Activated T-cell treated with anti-CD3 and anti-CD28 coated beads, Interleukin-2, amount 50 U/mL, for 24 hours (primary cell): Measurements from ENCODE around the gene ACACA.
"Not testable (repeated sequence)": the region's sequence is repeated elsewhere in the genome, so short reads cannot be mapped to it uniquely, and the experiment has no call there.

Source experiments
- DNase-seq: peaks from one replicate; pipeline ENCODE4 v3.0.0-alpha.2; 2020
- H3K27ac Mint-ChIP-seq: 2 replicates; pipeline ENCODE4 v1.8.0; 2020; ENCODE audit warnings: mild to moderate bottlenecking, mixed read lengths
- H3K27me3 Mint-ChIP-seq: 2 replicates; pipeline ENCODE4 v1.8.0; 2020; ENCODE audit warnings: mixed read lengths
- H3K36me3 Mint-ChIP-seq: 2 replicates; pipeline ENCODE4 v1.8.0; 2020; ENCODE audit warnings: low read depth, mixed read lengths
- H3K4me1 Mint-ChIP-seq: 2 replicates; pipeline ENCODE4 v1.8.0; 2020; ENCODE audit warnings: low read depth, mixed read lengths
- H3K4me3 Mint-ChIP-seq: 2 replicates; pipeline ENCODE4 v1.8.0; 2020; ENCODE audit warnings: mild to moderate bottlenecking, moderate library complexity, mixed read lengths
- H3K9me3 Mint-ChIP-seq: 2 replicates; pipeline ENCODE4 v1.8.0; 2020; ENCODE audit warnings: mixed read lengths

Gene ACACA

DNA sequence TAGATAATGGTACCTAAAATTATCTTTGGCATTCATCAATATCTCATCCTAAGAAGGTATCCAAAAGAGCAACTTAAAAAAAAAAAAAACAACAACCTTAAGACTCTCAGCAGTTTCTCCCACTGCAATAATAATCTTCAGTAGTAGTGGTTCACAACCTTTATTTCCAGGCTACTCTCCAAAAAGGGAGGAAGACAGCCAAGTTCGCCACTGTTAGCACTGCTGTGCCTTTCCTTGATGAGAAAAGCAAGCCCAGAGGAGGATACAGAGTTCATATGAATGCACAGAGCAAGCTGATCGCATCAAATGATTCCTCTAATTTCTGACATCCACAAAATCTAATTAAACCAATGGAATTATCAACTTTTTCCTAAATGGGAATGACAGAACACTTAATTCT lies 258.5 kb downstream of the ACACA start:
- H3K27ac Mint-ChIP-seq, result no peak overlapping the region
- H3K36me3 Mint-ChIP-seq, result peaks cover 83% of the 10 kb centered on the region
- H3K9me3 Mint-ChIP-seq, result no peaks in the 10 kb centered on the region

DNA sequence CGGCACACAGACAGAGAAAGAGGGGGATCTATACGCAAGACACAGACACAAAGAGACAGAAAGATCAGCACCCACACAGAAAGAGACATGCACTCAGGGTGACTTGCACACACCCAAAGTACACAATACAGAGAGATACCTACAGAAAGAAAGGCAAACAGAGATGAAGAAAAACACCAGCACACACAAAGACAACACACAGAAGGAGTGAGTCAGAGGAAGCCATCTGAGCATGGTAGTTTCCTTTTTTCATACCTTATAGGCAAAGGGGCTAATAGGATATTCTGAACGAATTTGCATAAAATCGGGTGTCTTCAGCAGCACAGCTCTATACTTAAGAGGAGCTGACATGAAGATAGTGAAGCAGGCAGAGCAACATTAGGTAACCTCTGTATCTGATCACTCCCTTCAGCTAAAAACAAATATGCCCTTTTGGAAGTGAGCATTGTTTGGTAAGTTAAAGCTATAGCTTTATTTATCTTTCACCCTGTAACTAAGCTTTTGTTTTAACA lies 259.3 kb downstream of the ACACA start:
- no peaks in the 10 kb centered on the region for H3K27me3 Mint-ChIP-seq
- no peak overlapping the region for H3K4me3 Mint-ChIP-seq
- no peak for DNase-seq
- H3K4me1 Mint-ChIP-seq, result peaks cover 6% of the 10 kb centered on the region
- H3K36me3 Mint-ChIP-seq, result peaks cover 80% of the 10 kb centered on the region
- H3K9me3 Mint-ChIP-seq, result no peaks in the 10 kb centered on the region
- H3K27ac Mint-ChIP-seq, result no peak overlapping the region

More for the DNA sequence above, 258.5 kb downstream of the ACACA start:
- Mint-ChIP-seq H3K4me1 (peaks cover 6% of the 10 kb centered on the region), H3K4me3 (no peak overlapping the region), H3K27me3 (no peaks in the 10 kb centered on the region)
- no peak for DNase-seq

DNA sequence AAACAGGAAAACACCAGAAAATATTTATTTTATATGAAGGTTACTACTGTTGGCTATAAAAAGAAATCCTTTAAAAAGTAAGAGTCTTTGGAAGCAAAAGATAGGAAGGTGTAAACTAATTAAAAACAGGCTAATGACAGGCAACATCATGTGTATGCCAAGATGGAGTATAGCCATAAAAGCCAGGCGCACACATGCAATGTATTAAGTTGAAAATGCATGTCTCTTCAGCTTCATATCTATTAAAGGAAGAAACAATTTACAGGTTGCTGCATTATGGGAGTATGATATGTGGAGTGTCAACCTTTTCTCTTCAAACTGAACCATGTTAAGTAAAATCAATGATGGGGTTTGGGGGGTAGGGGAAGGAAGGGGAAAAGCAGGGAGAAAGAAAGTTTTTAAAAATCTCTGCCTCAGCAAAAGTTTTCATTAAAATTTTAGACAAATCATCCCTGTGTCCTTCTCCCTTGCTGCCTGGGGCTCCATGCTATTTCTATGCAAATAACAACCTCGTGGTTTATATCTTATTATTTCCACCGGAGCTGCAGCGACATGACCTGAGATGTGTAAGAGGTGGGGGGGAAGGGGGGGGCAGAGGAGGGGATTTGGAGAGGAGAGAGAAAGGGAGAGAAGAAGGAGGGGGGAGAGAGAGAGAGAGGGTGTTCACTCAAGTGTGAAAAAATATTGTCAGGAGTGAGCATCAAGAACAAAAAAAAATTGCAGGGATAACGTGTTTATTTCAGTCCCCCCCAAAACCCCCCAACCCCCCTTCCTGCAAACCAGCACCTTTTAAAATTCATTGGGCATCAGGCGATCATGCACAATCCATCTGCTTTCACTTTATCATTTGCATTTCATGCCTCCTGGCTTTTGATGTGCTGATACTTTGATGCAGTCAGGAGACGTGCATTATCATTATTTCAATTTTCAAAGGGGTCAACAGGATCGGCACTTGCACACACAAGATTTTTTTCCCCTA lies 260.3 kb downstream of the ACACA start:
- no peaks in the 10 kb centered on the region for H3K27me3 Mint-ChIP-seq
- peaks cover 6% of the 10 kb centered on the region for H3K4me1 Mint-ChIP-seq
- H3K27ac Mint-ChIP-seq, result no peak overlapping the region
- H3K36me3 Mint-ChIP-seq, result peaks cover 80% of the 10 kb centered on the region
- no peak overlapping the region for H3K4me3 Mint-ChIP-seq
- no peak for DNase-seq
- H3K9me3 Mint-ChIP-seq, result no peaks in the 10 kb centered on the region

DNA sequence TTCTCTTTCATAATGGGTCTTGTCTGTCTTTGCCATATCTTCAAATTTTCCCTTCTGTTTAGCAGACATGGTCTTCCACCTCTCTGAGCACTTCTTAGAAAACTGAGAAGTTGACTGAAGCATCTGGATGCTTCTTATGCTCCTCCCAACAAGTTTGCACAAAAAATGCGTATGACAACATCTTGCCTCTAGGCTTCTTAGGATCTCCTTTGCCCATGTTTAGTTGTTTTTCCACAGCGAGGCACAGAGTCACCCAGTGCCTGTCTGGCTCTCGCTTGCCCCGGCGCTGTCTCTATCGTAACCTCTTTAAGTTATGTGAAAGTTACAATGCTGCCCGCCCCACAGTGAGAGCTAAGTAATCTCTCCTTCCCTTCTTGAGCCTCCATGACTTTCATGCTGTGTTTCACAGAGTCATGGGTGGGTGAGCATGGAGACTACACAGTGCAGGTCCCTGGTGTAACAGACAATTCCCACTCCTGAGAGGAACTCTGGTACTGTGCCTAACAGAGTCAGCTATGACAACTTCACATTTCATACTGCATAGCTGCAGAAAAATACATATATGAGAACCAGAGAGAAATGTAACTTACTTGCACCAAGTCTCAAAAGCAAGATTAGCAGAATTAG lies 262.4 kb downstream of the ACACA start:
- H3K4me1 Mint-ChIP-seq, result peaks cover 6% of the 10 kb centered on the region
- DNase-seq, result no peak
- peaks cover 83% of the 10 kb centered on the region for H3K36me3 Mint-ChIP-seq
- H3K27ac Mint-ChIP-seq, result no peak overlapping the region
- no peak overlapping the region for H3K4me3 Mint-ChIP-seq
- no peaks in the 10 kb centered on the region for H3K9me3 Mint-ChIP-seq
- no peaks in the 10 kb centered on the region for H3K27me3 Mint-ChIP-seq

DNA sequence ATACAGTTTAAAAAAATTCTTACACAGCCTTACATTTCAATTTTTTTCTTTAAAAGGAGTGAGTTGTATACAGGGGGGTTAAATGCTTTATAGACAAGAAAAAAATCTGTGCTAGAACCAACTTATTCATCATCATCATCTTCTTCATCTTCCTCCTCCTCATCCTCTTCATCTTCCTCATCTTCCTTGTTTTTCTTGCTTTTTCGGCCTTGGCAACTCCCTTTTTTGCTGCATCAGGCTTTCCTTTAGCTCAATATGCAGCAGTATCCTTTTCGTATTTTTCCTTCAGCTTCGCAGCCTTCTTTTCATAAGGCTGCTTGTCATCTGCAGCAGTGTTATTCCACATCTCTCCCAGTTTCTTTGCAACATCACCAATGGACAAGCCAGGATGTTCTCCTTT lies 263.1 kb downstream of the ACACA start:
- not testable (repeated sequence) for H3K27me3 Mint-ChIP-seq, DNase-seq, H3K4me1 Mint-ChIP-seq, H3K9me3 Mint-ChIP-seq, H3K27ac Mint-ChIP-seq, H3K4me3 Mint-ChIP-seq
- H3K36me3 Mint-ChIP-seq, result peaks cover 82% of the 10 kb centered on the region

DNA sequence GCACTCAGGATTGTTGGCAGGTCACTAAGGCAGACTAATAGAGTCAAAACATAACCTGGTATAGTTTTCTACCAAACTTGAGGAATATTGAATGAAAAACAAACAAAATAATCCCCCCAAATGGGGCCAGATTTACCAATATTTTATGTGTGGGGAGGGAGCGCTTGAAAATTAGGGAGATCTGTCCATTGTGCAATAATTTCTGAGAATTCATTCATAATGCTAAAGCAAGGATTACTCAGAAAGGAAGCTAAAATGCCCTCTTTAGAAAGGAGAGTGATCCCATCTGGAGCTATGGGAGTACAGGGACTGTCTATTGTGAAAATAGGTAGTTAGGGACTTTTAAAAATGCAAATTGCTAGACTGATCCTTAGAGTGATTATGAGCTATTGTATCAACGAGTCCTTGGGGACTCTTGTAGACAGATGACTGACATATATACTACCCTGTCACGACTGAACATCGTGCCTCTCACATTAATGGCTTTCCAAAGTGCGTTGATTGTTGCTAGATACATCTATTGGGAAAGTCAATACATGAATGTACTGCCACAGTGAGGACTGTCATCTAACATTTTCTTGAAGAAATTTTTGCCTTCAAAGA lies 264.2 kb downstream of the ACACA start:
- H3K27ac Mint-ChIP-seq, result no peak overlapping the region
- peaks cover 4% of the 10 kb centered on the region for H3K4me1 Mint-ChIP-seq
- DNase-seq, result no peak
- peaks cover 84% of the 10 kb centered on the region for H3K36me3 Mint-ChIP-seq
- no peaks in the 10 kb centered on the region for H3K9me3 Mint-ChIP-seq
- no peaks in the 10 kb centered on the region for H3K27me3 Mint-ChIP-seq
- H3K4me3 Mint-ChIP-seq, result no peak overlapping the region

GRCh38 chr17:37138571-37139120 lies 268.0 kb downstream of the ACACA start:
- Mint-ChIP-seq H3K4me1 (peaks cover 1% of the 10 kb centered on the region), H3K27ac (no peak overlapping the region), H3K4me3 (no peak overlapping the region), H3K36me3 (peaks cover 65% of the 10 kb centered on the region), H3K27me3 (no peaks in the 10 kb centered on the region), H3K9me3 (no peaks in the 10 kb centered on the region)
- DNase-seq, result no peak

DNA sequence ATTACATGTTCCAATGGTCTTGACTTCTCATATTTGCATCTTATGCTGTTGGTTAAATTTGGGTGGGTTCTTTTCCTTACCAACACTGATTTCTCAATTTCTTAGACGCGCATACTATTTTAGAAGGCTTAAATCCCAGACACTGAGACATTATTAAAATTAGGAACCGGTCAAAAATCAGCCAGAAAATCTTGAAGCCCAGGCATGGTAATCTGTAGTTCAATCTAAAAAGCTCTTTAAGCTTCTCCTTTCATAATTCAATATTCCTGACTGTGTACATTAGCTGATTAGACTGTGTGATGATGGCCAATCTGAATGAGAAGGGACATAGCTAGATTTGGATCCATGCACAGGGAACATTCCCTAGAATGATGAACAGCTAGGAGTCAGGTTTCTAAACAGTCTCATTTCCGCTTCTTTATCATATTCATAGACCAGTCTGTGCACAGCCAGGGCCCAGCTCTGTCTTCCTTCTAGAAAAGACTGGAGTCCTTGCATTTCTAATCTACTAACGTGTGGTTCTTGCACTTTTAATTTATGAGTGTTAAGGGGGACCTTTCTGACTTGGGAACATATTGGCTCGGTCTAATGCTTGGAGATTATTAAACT lies 268.6 kb downstream of the ACACA start:
- peaks cover 67% of the 10 kb centered on the region for H3K36me3 Mint-ChIP-seq
- peaks cover 1% of the 10 kb centered on the region for H3K4me1 Mint-ChIP-seq
- no peak for DNase-seq
- no peaks in the 10 kb centered on the region for H3K27me3 Mint-ChIP-seq
- H3K27ac Mint-ChIP-seq, result no peak overlapping the region
- H3K4me3 Mint-ChIP-seq, result no peak overlapping the region
- no peaks in the 10 kb centered on the region for H3K9me3 Mint-ChIP-seq

- no peaks in the 10 kb centered on the region for H3K9me3 Mint-ChIP-seq
- H3K27me3 Mint-ChIP-seq, result no peaks in the 10 kb centered on the region
- no peak for DNase-seq
- peaks cover 1% of the 10 kb centered on the region for H3K4me1 Mint-ChIP-seq
- no peak overlapping the region for H3K27ac Mint-ChIP-seq
- no peak overlapping the region for H3K4me3 Mint-ChIP-seq
- peaks cover 65% of the 10 kb centered on the region for H3K36me3 Mint-ChIP-seq
These were observed 269.5 kb downstream of the ACACA start for GRCh38 chr17:37137070-37137610.

- Mint-ChIP-seq H3K4me1 (peaks cover 1% of the 10 kb centered on the region), H3K4me3 (no peak overlapping the region), H3K9me3 (no peaks in the 10 kb centered on the region), H3K27me3 (no peaks in the 10 kb centered on the region), H3K27ac (no peak overlapping the region), H3K36me3 (peaks cover 59% of the 10 kb centered on the region)
- DNase-seq, result no peak
These were observed 271.1 kb downstream of the ACACA start for GRCh38 chr17:37135576-37135975.

- Mint-ChIP-seq H3K36me3 (peaks cover 58% of the 10 kb centered on the region), H3K4me3 (no peak overlapping the region), H3K27me3 (no peaks in the 10 kb centered on the region), H3K9me3 (no peaks in the 10 kb centered on the region), H3K27ac (no peak overlapping the region), H3K4me1 (peaks cover 1% of the 10 kb centered on the region)
- no peak for DNase-seq
These were observed 272.6 kb downstream of the ACACA start for GRCh38 chr17:37134050-37134449.

- Mint-ChIP-seq H3K27ac (no peak overlapping the region), H3K4me3 (no peak overlapping the region), H3K27me3 (no peaks in the 10 kb centered on the region), H3K36me3 (peaks cover 60% of the 10 kb centered on the region), H3K4me1 (peaks cover 1% of the 10 kb centered on the region), H3K9me3 (no peaks in the 10 kb centered on the region)
- no peak for DNase-seq
These were observed 273.5 kb downstream of the ACACA start for GRCh38 chr17:37133136-37133535.

GRCh38 chr17:37131669-37132611 lies 274.7 kb downstream of the ACACA start:
- no peaks in the 10 kb centered on the region for H3K9me3 Mint-ChIP-seq
- no peak for DNase-seq
- H3K27me3 Mint-ChIP-seq, result no peaks in the 10 kb centered on the region
- peaks cover 61% of the 10 kb centered on the region for H3K36me3 Mint-ChIP-seq
- no peak overlapping the region for H3K27ac Mint-ChIP-seq
- peaks cover 1% of the 10 kb centered on the region for H3K4me1 Mint-ChIP-seq
- H3K4me3 Mint-ChIP-seq, result no peak overlapping the region
